ENCODE results near the gene RTN1. TPM values are rescaled to one million over a fixed set of nuclear protein-coding genes. Genes with fewer than 3 reads are reported as not detected.

RTN1 gene
- total RNA-seq, 2 experiments from 2014 or later: not detected

DNA sequence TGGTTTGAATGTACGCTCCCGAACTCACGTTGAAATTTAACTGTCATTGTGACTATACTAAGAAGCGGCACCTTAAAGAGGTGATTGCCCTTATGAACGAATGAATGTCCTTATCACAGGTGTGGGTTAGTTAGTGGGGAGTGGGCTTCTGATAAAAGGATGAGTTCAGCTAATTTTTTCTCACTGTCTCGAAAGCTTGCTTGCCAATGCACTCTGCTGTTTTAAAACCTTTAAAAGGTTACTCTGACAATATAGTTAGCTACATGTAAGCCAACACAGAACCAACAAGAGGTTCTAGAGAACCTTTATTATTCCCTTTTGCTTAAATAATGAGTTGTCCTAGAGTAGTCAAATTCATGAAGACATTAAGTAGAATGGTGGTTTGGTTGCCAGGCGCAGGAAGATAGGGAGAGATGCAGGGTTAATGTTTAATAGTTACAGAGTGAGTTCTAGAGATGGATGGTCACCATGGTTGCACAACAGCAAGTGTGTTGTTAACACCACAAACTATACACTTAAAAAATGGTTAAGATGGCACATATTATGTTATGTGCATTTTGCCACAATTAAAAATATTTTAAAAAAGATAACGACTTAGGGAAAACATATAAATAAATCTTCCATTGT lies 26.3 kb downstream of the RTN1 start:
- DNase-seq: no peak
- Mint-ChIP-seq H3K36me3 (ENCODE audit: low read depth) (no peaks in the 10 kb centered on the region), H3K4me1 (no peaks in the 10 kb centered on the region), H3K9me3 (no peaks in the 10 kb centered on the region), H3K4me3 (no peak overlapping the region), H3K27me3 (peaks cover 3% of the 10 kb centered on the region), H3K27ac (no peak overlapping the region)
- CTCF ChIA-PET: no interaction called here
- POLR2A ChIA-PET: no interaction called here

DNA sequence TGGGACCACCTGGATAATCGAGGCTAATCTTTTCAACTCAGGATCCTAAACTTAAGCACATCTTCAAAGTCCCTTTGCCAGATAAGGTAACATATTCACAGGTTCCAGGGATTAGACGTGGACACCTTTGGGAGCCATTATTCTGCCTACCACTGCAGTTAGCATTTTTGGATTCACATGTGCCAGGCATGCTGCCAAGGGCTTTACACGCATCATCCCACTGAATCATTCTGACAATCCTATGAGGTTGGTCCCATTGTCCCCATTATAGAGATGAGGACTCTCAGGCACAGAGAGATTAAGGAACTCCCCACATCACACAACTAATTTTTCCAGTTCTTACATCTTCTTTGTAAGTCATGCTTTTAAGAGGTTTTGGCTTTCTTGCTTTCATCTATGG lies 34.5 kb downstream of the RTN1 start:
- H3K4me1 Mint-ChIP-seq: no peaks in the 10 kb centered on the region
- H3K36me3 Mint-ChIP-seq (ENCODE audit: low read depth): no peaks in the 10 kb centered on the region
- H3K27me3 Mint-ChIP-seq: peaks cover 6% of the 10 kb centered on the region
- CTCF ChIA-PET: no interaction called here
- H3K27ac Mint-ChIP-seq: no peak overlapping the region
- H3K9me3 Mint-ChIP-seq: no peaks in the 10 kb centered on the region
- no peak overlapping the region for H3K4me3 Mint-ChIP-seq
- POLR2A ChIA-PET: no interaction called here
- DNase-seq: no peak

DNA sequence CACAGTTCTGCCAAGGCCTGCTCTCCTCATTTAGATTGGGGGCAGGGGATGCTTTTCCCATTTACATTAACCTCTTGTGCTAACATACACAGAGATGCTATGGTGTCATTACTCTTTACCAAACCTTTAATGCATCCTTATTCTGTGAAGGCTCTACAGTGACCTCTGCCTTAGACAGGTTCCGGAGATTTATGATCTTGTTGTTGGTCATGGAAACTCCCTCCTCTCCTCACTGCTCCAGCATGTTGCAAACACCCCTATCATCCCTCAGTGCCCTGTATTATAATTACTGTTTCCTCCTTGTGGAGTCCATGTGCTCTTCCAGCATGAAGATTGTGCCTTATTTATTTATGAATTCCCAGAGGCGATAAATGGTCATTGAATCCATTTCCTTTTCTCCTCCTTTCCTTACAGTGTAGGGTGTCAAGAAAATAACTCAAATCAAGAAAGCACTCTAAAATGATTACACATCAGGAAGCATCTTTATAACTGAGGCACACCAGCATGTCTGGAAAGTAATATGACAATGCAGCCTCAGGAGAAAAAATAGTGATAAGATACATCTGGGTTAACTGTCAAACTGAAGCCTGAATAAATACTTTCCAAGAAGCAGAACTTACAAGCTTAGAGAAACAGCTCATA lies 37.8 kb downstream of the RTN1 start:
- Mint-ChIP-seq H3K4me1 (no peaks in the 10 kb centered on the region), H3K27me3 (peaks cover 5% of the 10 kb centered on the region), H3K4me3 (no peak overlapping the region), H3K36me3 (ENCODE audit: low read depth) (no peaks in the 10 kb centered on the region), H3K27ac (no peak overlapping the region), H3K9me3 (no peaks in the 10 kb centered on the region)
- no peak for DNase-seq
- ChIA-PET CTCF (no interaction called here), POLR2A (no interaction called here)

DNA sequence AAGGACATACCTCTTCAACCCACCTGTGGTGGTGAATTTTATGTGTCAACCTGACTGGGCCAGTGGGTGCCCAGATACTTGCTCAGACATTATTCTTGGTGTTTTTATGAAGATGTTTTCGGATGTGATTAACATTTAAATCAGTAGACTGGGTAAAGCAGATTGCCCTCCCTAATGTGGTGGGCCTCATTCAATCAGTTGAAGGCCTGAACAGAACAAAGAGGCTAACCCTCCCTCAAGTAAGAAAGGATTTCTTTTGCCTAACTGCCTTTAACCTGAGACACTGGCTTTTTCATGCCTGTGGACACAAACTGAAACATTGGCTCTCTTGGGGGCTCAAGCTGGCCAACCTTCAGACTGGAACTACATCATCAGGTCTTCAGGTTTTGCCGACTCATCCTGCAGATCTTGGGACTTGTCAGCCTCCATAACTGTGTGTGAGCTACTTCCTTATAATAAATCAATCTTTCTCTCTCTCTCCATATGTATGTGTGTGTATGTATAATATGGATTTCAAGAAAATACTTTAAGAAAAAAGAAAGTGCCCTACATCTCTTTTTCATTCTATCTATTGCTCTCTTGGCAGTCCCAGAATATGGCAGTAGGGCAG lies 39.4 kb downstream of the RTN1 start:
- no peak overlapping the region for H3K4me3 Mint-ChIP-seq
- POLR2A ChIA-PET: no interaction called here

DNA sequence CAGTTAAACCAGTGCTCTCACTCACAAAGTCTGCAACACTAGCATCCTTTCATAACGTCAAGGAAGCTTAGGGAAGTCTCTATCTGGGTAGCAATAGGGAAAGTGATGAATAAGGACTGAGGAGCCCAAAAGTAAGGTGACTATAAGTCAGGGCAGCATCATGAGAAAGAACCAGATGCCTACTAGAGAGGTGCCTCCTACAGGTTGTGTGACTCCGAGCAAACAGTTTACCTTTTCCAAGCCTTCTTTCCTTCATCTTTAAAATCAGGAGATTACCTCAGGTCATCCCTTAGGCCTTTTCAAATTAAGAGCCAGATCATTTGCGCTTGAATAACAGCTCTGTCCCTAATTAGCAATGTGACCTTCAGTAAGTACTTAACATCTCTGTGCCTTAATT lies 40.2 kb downstream of the RTN1 start:
- H3K4me3 Mint-ChIP-seq: no peak overlapping the region
- ChIA-PET POLR2A (no interaction called here), CTCF (no interaction called here)
- no peaks in the 10 kb centered on the region for H3K36me3 Mint-ChIP-seq (ENCODE audit: low read depth)
- no peak overlapping the region for H3K27ac Mint-ChIP-seq
- no peaks in the 10 kb centered on the region for H3K4me1 Mint-ChIP-seq
- no peaks in the 10 kb centered on the region for H3K27me3 Mint-ChIP-seq
- DNase-seq: no peak
- H3K9me3 Mint-ChIP-seq: no peaks in the 10 kb centered on the region

More for the DNA sequence above, 39.4 kb downstream of the RTN1 start:
- DNase-seq: no peak
- peaks cover 1% of the 10 kb centered on the region for H3K27me3 Mint-ChIP-seq
- no peak overlapping the region for H3K27ac Mint-ChIP-seq
- CTCF ChIA-PET: no interaction called here
- H3K9me3 Mint-ChIP-seq: no peaks in the 10 kb centered on the region
- H3K36me3 Mint-ChIP-seq (ENCODE audit: low read depth): no peaks in the 10 kb centered on the region
- H3K4me1 Mint-ChIP-seq: no peaks in the 10 kb centered on the region

DNA sequence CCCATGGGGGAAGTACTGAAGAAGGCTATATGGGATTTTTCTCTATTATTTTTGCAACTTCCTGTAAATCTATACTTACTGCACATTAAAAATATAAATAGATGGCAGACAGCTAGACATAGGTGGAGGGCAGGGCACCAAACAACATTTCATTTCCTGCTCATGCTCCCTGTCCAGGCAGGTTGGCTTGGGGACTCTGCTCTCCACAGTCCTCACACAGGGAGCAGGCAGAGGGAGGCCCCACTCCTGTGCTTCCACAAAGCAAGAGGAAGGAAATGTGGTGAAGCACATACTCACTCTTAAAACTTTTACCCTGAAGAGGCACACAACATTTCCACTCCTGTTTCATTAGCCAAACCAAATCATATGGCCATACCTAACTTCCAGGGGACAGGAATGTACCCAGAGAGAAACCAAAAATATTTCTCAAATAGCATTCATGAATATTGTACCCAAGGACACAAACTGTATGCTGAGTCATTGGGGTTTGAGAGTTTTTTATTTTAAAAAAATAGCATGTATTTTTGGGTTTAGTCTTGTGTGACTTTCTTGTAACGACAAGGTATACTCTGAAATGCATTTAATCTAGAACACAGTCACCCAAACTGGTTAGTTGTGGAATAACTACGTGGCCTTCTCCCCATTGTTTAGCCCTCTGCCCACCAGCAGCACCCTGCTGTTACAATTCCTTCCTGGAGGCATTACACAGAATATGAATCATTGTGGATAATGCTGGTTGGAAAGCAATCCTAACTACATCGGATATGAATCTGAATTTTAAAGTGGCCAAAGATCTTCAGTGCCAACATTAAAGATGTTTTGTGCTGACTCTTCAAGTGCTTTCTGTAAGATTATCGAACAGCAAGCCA lies 40.9 kb downstream of the RTN1 start:
- no peaks in the 10 kb centered on the region for H3K27me3 Mint-ChIP-seq
- ChIA-PET POLR2A (no interaction called here), CTCF (no interaction called here)
- no peaks in the 10 kb centered on the region for H3K4me1 Mint-ChIP-seq
- H3K36me3 Mint-ChIP-seq (ENCODE audit: low read depth): no peaks in the 10 kb centered on the region
- DNase-seq: no peak
- H3K27ac Mint-ChIP-seq: no peak overlapping the region
- H3K4me3 Mint-ChIP-seq: no peak overlapping the region
- no peaks in the 10 kb centered on the region for H3K9me3 Mint-ChIP-seq

DNA sequence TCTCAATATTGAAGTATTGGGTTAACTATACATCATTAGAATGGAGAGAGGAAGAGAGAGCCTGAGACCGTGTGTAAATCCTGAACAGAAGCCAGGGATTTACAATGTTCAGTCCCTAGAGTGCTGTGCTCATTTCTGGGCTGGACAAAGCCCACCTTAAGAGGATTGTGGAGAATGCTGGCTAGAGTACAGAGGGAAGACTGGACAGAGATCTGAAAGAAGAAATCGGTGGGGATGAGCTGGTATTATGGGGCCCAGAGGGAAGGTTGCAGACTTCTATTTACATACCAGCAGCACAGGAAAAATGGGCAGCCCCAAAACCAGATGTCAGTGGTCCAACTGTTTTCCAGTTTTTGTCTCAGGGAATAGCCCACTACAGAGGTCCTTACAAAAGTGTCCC lies 42.3 kb downstream of the RTN1 start:
- ChIA-PET CTCF (no interaction called here), POLR2A (no interaction called here)
- no peak overlapping the region for H3K27ac Mint-ChIP-seq
- no peaks in the 10 kb centered on the region for H3K4me1 Mint-ChIP-seq
- H3K9me3 Mint-ChIP-seq: peaks cover under 1% of the 10 kb centered on the region
- H3K27me3 Mint-ChIP-seq: no peaks in the 10 kb centered on the region
- no peak overlapping the region for H3K4me3 Mint-ChIP-seq
- no peaks in the 10 kb centered on the region for H3K36me3 Mint-ChIP-seq (ENCODE audit: low read depth)
- no peak for DNase-seq

DNA sequence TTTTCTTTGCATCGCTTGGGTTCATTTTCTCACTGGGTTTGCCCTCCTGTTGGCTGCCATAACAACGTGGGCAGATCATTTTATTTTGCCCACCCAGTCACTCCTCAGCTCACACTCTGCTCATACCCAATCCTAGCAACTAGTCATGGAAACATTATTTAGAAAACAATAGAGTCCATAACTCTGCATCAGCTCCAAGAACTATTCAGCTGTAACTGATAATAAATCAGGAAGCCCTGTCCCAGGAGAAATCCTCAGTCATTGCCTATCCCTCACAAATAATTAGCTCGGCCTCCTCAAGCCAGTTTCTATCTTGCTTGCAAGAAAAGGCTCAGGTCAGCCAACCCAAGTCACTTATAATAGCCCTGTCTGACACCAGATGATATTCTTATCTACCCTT lies 43.2 kb downstream of the RTN1 start:
- no peaks in the 10 kb centered on the region for H3K4me1 Mint-ChIP-seq
- CTCF ChIA-PET: interaction anchor here (0.6 kb wide), 1 partner anchor 25 kb away, joined by 3 read pairs; no protein-coding TSS in a partner anchor
- no peaks in the 10 kb centered on the region for H3K36me3 Mint-ChIP-seq (ENCODE audit: low read depth)
- H3K27me3 Mint-ChIP-seq: no peaks in the 10 kb centered on the region
- POLR2A ChIA-PET: no interaction called here
- H3K9me3 Mint-ChIP-seq: peaks cover 2% of the 10 kb centered on the region
- no peak overlapping the region for H3K27ac Mint-ChIP-seq
- no peak for DNase-seq
- H3K4me3 Mint-ChIP-seq: no peak overlapping the region

DNA sequence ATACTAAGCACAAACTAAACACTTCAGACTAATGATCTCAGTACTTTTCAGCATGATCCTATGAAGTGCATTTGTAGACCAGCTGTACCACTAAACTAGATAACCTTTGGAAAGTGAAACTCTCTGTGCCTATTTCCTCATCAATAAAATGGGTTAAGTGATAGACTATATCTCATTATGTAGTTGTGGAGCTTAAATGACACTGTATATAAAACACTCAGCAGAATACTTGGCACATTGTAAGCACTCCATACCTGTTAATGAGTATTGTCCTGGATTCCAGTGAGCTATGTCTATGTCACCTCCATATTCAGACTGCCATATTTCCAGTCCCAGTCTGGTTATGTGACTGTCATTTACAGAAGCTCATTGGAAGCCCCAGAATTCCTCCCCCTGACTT lies 44.4 kb downstream of the RTN1 start:
- ChIA-PET CTCF (no interaction called here), POLR2A (no interaction called here)
- DNase-seq: no peak
- no peaks in the 10 kb centered on the region for H3K27me3 Mint-ChIP-seq
- H3K4me1 Mint-ChIP-seq: no peaks in the 10 kb centered on the region
- H3K4me3 Mint-ChIP-seq: no peak overlapping the region
- no peaks in the 10 kb centered on the region for H3K36me3 Mint-ChIP-seq (ENCODE audit: low read depth)
- no peak overlapping the region for H3K27ac Mint-ChIP-seq
- H3K9me3 Mint-ChIP-seq: peaks cover 2% of the 10 kb centered on the region

DNA sequence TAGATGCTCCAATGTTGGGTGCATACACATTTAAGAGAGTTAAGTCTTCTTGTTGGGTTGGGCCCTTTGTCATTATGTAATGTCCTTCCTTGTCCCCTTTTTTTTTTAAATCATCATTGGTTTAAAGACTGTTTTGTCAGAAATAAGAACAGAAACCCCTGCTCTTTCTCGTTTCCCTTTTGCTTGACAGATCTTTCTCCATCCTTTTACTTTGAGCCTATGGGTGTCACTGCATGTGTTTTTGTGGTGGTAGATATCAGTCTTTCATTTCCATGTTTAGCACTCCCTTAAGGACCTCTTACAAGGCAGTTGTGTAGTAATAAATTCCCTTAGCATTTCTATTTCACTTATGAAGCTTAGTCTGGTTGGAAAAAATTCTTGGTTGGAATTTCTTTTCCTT lies 47.4 kb downstream of the RTN1 start:
- no peaks in the 10 kb centered on the region for H3K36me3 Mint-ChIP-seq (ENCODE audit: low read depth)
- DNase-seq: no peak
- no peaks in the 10 kb centered on the region for H3K27me3 Mint-ChIP-seq
- H3K4me1 Mint-ChIP-seq: no peaks in the 10 kb centered on the region
- CTCF ChIA-PET: no interaction called here
- POLR2A ChIA-PET: no interaction called here
- no peak overlapping the region for H3K27ac Mint-ChIP-seq
- H3K9me3 Mint-ChIP-seq: peaks cover 2% of the 10 kb centered on the region
- no peak overlapping the region for H3K4me3 Mint-ChIP-seq

DNA sequence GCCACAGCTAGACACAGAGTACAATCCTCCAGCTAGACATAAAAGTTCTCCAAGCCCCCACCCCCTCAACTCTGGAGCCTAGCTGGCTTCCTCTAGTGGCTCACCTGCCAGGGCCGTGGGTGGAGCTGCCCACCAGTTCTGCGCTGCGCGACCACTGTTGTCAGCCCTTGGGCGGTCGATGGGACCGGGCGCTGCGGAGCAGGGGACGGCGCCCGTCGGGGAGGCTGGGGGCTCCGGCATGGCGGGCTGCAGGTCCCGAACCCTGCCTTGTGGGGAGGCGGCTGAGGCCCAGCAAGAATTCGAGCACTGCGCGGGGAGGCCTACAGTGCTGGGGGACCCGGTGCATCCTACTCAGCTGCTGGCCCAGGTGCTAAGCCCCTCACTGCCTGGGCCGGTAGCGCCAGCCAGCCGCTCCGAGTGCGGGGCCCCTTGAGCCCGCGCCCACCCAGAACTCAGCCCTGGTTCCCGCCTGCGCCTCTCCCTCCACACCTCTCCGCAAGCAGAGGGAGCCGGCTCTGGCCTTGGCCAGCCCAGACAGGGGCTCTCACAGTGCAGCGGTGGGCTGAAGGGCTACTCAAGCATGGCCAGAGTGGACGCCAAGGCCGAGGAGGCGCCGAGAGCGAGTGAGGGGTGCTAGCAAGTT lies 51.0 kb downstream of the RTN1 start:
- DNase-seq: no peak
- ChIA-PET POLR2A (no interaction called here), CTCF (no interaction called here)
- H3K27me3 Mint-ChIP-seq: no peaks in the 10 kb centered on the region
- H3K36me3 Mint-ChIP-seq (ENCODE audit: low read depth): no peaks in the 10 kb centered on the region
- H3K9me3 Mint-ChIP-seq: peaks cover 2% of the 10 kb centered on the region
- no peaks in the 10 kb centered on the region for H3K4me1 Mint-ChIP-seq
- H3K27ac Mint-ChIP-seq: no peak overlapping the region
- no peak overlapping the region for H3K4me3 Mint-ChIP-seq

DNA sequence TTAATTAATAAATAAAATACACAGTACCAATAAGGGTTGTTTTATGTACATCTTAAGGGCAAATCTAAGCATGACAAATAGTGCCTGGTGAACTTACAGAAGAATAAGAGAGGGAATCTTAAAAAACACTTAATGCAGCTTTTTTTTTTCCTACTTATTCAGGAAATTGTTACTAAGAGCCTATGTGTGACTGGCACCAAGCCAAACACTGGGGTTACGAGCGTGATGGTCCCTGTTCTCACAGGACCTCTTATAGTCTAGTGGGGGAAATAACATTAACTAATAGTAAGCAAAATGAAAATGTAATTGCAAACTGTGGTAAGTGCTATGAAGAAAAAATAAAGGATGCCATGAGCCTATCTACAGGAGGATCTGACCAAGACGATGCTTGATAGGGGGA lies 53.6 kb downstream of the RTN1 start:
- no peak for DNase-seq
- no peak overlapping the region for H3K4me3 Mint-ChIP-seq
- no peaks in the 10 kb centered on the region for H3K27me3 Mint-ChIP-seq
- H3K9me3 Mint-ChIP-seq: no peaks in the 10 kb centered on the region
- no peaks in the 10 kb centered on the region for H3K36me3 Mint-ChIP-seq (ENCODE audit: low read depth)
- CTCF ChIA-PET: no interaction called here
- POLR2A ChIA-PET: no interaction called here
- H3K27ac Mint-ChIP-seq: no peak overlapping the region
- no peaks in the 10 kb centered on the region for H3K4me1 Mint-ChIP-seq

DNA sequence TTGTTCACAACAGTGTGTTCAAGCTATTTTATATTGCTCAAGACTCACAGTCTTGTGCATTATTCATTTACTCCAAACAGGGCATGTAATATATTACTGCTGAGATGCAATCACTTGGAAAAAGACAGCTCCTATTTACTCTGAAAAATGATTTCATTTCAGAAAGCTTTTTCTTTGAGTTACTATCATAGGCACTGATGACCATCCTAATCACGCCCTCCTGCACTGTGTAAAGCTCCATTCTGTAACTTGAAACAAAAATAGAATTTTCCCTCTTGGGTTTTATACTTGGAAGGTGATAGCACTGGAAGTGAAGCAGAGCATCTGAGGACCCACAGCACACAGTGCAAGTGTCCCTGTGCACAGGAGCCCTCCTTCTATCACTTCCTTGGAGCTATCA lies 55.6 kb downstream of the RTN1 start:
- no peak overlapping the region for H3K27ac Mint-ChIP-seq
- no peaks in the 10 kb centered on the region for H3K36me3 Mint-ChIP-seq (ENCODE audit: low read depth)
- no peak overlapping the region for H3K4me3 Mint-ChIP-seq
- CTCF ChIA-PET: no interaction called here
- DNase-seq: no peak
- no peaks in the 10 kb centered on the region for H3K9me3 Mint-ChIP-seq
- no peaks in the 10 kb centered on the region for H3K4me1 Mint-ChIP-seq
- POLR2A ChIA-PET: no interaction called here
- H3K27me3 Mint-ChIP-seq: no peaks in the 10 kb centered on the region

Measured in activated CD4-positive, alpha-beta memory T cell treated with anti-CD3 and anti-CD28 coated beads, Interleukin-2, amount 10 ng/mL, durations not matched to agents 7 days and 5 days (primary cell).